GM18526 (cell line): ENCODE measurements around the gene ADAMTS1.

Source experiments
- POLR2A ChIP-seq: IDR thresholded peaks from 3 replicates; pipeline ENCODE4 v1.6.1; 2011; ENCODE audit not compliant: insufficient read length; ENCODE audit errors: extremely low read depth

Gene ADAMTS1

GRCh38 chr21:26833460-26833939 lies 11.7 kb downstream of the ADAMTS1 start:
- TF ChIP-seq POLR2A: no peak

GRCh38 chr21:26833011-26833410 lies 12.2 kb downstream of the ADAMTS1 start:
- TF ChIP-seq POLR2A: no peak

- no peak for TF ChIP-seq POLR2A
These were observed 12.7 kb downstream of the ADAMTS1 start for GRCh38 chr21:26832546-26832945.

GRCh38 chr21:26826801-26827200 lies 18.4 kb downstream of the ADAMTS1 start:
- no peak for TF ChIP-seq POLR2A

GRCh38 chr21:26820509-26820908 lies 24.7 kb downstream of the ADAMTS1 start:
- TF ChIP-seq POLR2A: no peak

- TF ChIP-seq POLR2A: no peak
These were observed 25.4 kb downstream of the ADAMTS1 start for GRCh38 chr21:26819740-26820324.

GRCh38 chr21:26818906-26819305 lies 26.3 kb downstream of the ADAMTS1 start:
- TF ChIP-seq POLR2A: no peak

- TF ChIP-seq POLR2A: no peak
These were observed 30.0 kb downstream of the ADAMTS1 start for GRCh38 chr21:26815197-26815596.

- TF ChIP-seq POLR2A: no peak
These were observed 30.8 kb downstream of the ADAMTS1 start for GRCh38 chr21:26814386-26814785.

- TF ChIP-seq POLR2A: no peak
These were observed 31.7 kb downstream of the ADAMTS1 start for GRCh38 chr21:26813426-26813998.

- TF ChIP-seq POLR2A: no peak
These were observed 33.0 kb downstream of the ADAMTS1 start for GRCh38 chr21:26812173-26812572.

- TF ChIP-seq POLR2A: no peak
These were observed 33.7 kb downstream of the ADAMTS1 start for GRCh38 chr21:26811482-26811881.

- TF ChIP-seq POLR2A: no peak
These were observed 34.4 kb downstream of the ADAMTS1 start for GRCh38 chr21:26810676-26811415.

GRCh38 chr21:26810266-26810665 lies 34.9 kb downstream of the ADAMTS1 start:
- TF ChIP-seq POLR2A: no peak

- TF ChIP-seq POLR2A: no peak
These were observed 35.5 kb downstream of the ADAMTS1 start for GRCh38 chr21:26809745-26810144.

- TF ChIP-seq POLR2A: no peak
These were observed 38.4 kb downstream of the ADAMTS1 start for GRCh38 chr21:26806801-26807295.
